Sigmoid colon (tissue), 7 donors: ENCODE measurements around the gene PSMA2. TPM values are rescaled to one million over a fixed set of nuclear protein-coding genes. Genes with fewer than 3 reads are reported as not detected.

Source experiments
- DNase-seq: peaks from one replicate; pipeline ENCODE4 v3.0.0-alpha.2; 2019
- H3K27ac ChIP-seq, 4 donors: fragments of 200-600 bp; sonication (generic); one replicate each; pipeline ENCODE4 v1.5.1; 2016 to 2019; ENCODE audit warnings: mild to moderate bottlenecking in 1 of 4
- H3K27me3 ChIP-seq, 3 donors: fragments of 200-600 bp; sonication (generic); one replicate each; pipeline ENCODE4 v1.5.1; 2019; ENCODE audit warnings: mild to moderate bottlenecking in 1 of 3
- H3K36me3 ChIP-seq, 4 donors: fragments of 200-600 bp; sonication (generic); one replicate each; pipeline ENCODE4 v1.5.1; 2016 to 2019
- H3K4me1 ChIP-seq, 4 donors: fragments of 200-600 bp; sonication (generic); one replicate each; pipeline ENCODE4 v1.5.1; 2017 to 2019
- H3K4me3 ChIP-seq, 4 donors: fragments of 200-600 bp; sonication (generic); one replicate each; pipeline ENCODE4 v1.5.1; 2017 to 2019; ENCODE audit warnings: mild to moderate bottlenecking in 2 of 4, moderate library complexity in 1 of 4
- H3K9me3 ChIP-seq, 4 donors: fragments of 200-600 bp in 3 of 4; sonication (generic) in 3 of 4; one replicate each; pipeline versions ENCODE4 v1.5.1 to v1.6.1; 2013 to 2019
- CTCF ChIP-seq, 4 experiments: fragments of 450-650 bp in 3 of 4; fragments of 200-600 bp in 1 of 4; IDR thresholded peaks; one replicate each; pipeline ENCODE4 v1.5.1; 2016 to 2019; ENCODE audit warnings: antibody characterized with exemption in 4 of 4, mild to moderate bottlenecking in 3 of 4, moderate library complexity in 2 of 4
- EP300 ChIP-seq, 4 donors: sonication (generic); formaldehyde crosslinking; IDR thresholded peaks; one replicate each; pipeline ENCODE4 v1.6.1; 2017; ENCODE audit warnings: antibody characterized with exemption in 4 of 4
- POLR2A ChIP-seq, 2 donors: fragments of 450-650 bp; IDR thresholded peaks; one replicate each; pipeline ENCODE4 v1.6.1; 2016; ENCODE audit warnings: antibody characterized with exemption in 2 of 2, mild to moderate bottlenecking in 2 of 2, moderate library complexity in 2 of 2
- POLR2AphosphoS5 ChIP-seq, 4 donors: sonication (generic); formaldehyde crosslinking; IDR thresholded peaks; one replicate each; pipeline ENCODE4 v1.6.1; 2017; ENCODE audit warnings: antibody characterized with exemption in 4 of 4
- WGBS, 2 donors: extraction: QIAGEN DNeasy Blood & Tissue Kit; methylation state at CpG; one replicate each; pipeline ENCODE4 v1.1.7; 2013; 5-methylcytosine and 5-hydroxymethylcytosine counted together
- intact Hi-C: fragments of 100-400 bp; cut with DNase I; formaldehyde crosslinking; loops from one replicate; pipeline ENCODE4 v1.15.1; 2023
- polyA plus RNA-seq, 3 donors: library from polyadenylated mRNA; stranded (reverse); fragments of 200-250 nt; gene quantifications; one replicate each; pipeline ENCODE4 v1.2.3, GENCODE V29; 2013
- total RNA-seq, 4 donors: library from RNA; depleted of rRNA; stranded (reverse); fragments of >200 nt; gene quantifications; one replicate each; pipeline ENCODE4 v1.1.0, GENCODE V29; 2016
- donor health status: healthy with polysubstance abuse.
- donor health status: Bipolar disorder and iron deficiency.
- donor health status: healthy.

The PSMA2 gene
- total and polyA plus RNA-seq, 7 donors = 39.1 to 171 (median 81.3) TPM

GRCh38 chr7:42953994-42954393 is 22.0 kb upstream of the PSMA2 start:
- no peak overlapping the region for H3K4me3 ChIP-seq
- no peak for DNase-seq
- no peaks in the 10 kb centered on the region for H3K9me3 ChIP-seq
- WGBS, 2 donors = 88 to 91% methylated on average over 4 of the region's 4 CpGs
- H3K36me3 ChIP-seq = no peaks in the 10 kb centered on the region
- no peak for TF ChIP-seq EP300 (IDR thresholded peaks at IDR 0.05)
- TF ChIP-seq CTCF (IDR thresholded peaks at IDR 0.05) = no peak
- TF ChIP-seq POLR2AphosphoS5 (IDR thresholded peaks at IDR 0.05) = no peak
- no peak for TF ChIP-seq POLR2A (IDR thresholded peaks at IDR 0.05)
- H3K27ac ChIP-seq = no peak overlapping the region
- intact Hi-C loops = no loop called here
- no peaks in the 10 kb centered on the region for H3K27me3 ChIP-seq
- no peaks in the 10 kb centered on the region for H3K4me1 ChIP-seq

- intact Hi-C loops = no loop called here
- Histone ChIP-seq H3K36me3 (no peaks in the 10 kb centered on the region), H3K4me3 (no peak overlapping the region), H3K4me1 (no peaks in the 10 kb centered on the region), H3K27ac (no peak overlapping the region), H3K9me3 (no peaks in the 10 kb centered on the region), H3K27me3 (no peaks in the 10 kb centered on the region)
- no peak for DNase-seq
- no peak for TF ChIP-seq POLR2A (IDR thresholded peaks at IDR 0.05)
- no peak for TF ChIP-seq CTCF (IDR thresholded peaks at IDR 0.05)
- no peak for TF ChIP-seq EP300 (IDR thresholded peaks at IDR 0.05)
- TF ChIP-seq POLR2AphosphoS5 (IDR thresholded peaks at IDR 0.05) = no peak
- WGBS, 2 donors = 45 to 75% methylated on average over 4 of the region's 4 CpGs
These were observed 20.4 kb upstream of the PSMA2 start for GRCh38 chr7:42952328-42952727.

- Histone ChIP-seq H3K36me3 (no peaks in the 10 kb centered on the region), H3K4me3 (no peak overlapping the region), H3K27ac (no peak overlapping the region), H3K4me1 (no peaks in the 10 kb centered on the region), H3K9me3 (no peaks in the 10 kb centered on the region), H3K27me3 (no peaks in the 10 kb centered on the region)
- no peak for DNase-seq
- intact Hi-C loops = no loop called here
- 54 to 62% methylated on average over 3 of the region's 3 CpGs for WGBS, 2 donors
- no peak for TF ChIP-seq POLR2AphosphoS5 (IDR thresholded peaks at IDR 0.05)
- no peak for TF ChIP-seq CTCF (IDR thresholded peaks at IDR 0.05)
- no peak for TF ChIP-seq EP300 (IDR thresholded peaks at IDR 0.05)
- no peak for TF ChIP-seq POLR2A (IDR thresholded peaks at IDR 0.05)
These were observed 18.4 kb upstream of the PSMA2 start for GRCh38 chr7:42950417-42950816.

GRCh38 chr7:42947521-42947920 is 15.5 kb upstream of the PSMA2 start:
- intact Hi-C loops = no loop called here
- Histone ChIP-seq H3K4me3 (no peak overlapping the region), H3K4me1 (no peaks in the 10 kb centered on the region), H3K27me3 (no peaks in the 10 kb centered on the region), H3K9me3 (no peaks in the 10 kb centered on the region), H3K36me3 (no peaks in the 10 kb centered on the region), H3K27ac (no peak overlapping the region)
- 71 to 74% methylated on average over 2 of the region's 2 CpGs for WGBS, 2 donors
- TF ChIP-seq EP300 (IDR thresholded peaks at IDR 0.05) (no peak), POLR2A (IDR thresholded peaks at IDR 0.05) (no peak), POLR2AphosphoS5 (IDR thresholded peaks at IDR 0.05) (no peak), CTCF (IDR thresholded peaks at IDR 0.05) (no peak)
- DNase-seq = no peak

- Histone ChIP-seq H3K27ac (no peak overlapping the region), H3K36me3 (no peaks in the 10 kb centered on the region), H3K4me1 (no peaks in the 10 kb centered on the region), H3K27me3 (no peaks in the 10 kb centered on the region), H3K9me3 (no peaks in the 10 kb centered on the region), H3K4me3 (no peak overlapping the region)
- TF ChIP-seq EP300 (IDR thresholded peaks at IDR 0.05) (no peak), CTCF (IDR thresholded peaks at IDR 0.05) (no peak), POLR2AphosphoS5 (IDR thresholded peaks at IDR 0.05) (no peak), POLR2A (IDR thresholded peaks at IDR 0.05) (no peak)
- WGBS, 2 donors = 92 to 100% methylated on average over 2 of the region's 2 CpGs
- no peak for DNase-seq
- intact Hi-C loops = no loop called here
These were observed 14.6 kb upstream of the PSMA2 start for GRCh38 chr7:42946627-42946950.
